AG09309 (cell line): ENCODE data around the gene VDR.

ENCODE experiments used
- DNase-seq: peaks from one replicate; pipeline ENCODE4 v3.0.0-alpha.2; 2010; ENCODE audit warnings: low read depth
- H3K4me3 ChIP-seq: 2 replicates; pipeline ENCODE4 v1.5.1; 2011; ENCODE audit warnings: mild to moderate bottlenecking, low read depth, low read length, moderate library complexity; ENCODE audit not compliant: control insufficient read depth
- TF ChIP-seq, protein P1 (sequence below): IDR thresholded peaks from 2 replicates; pipeline ENCODE4 v1.5.1; 2011; ENCODE audit warnings: mild to moderate bottlenecking, low read depth, low read length, inconsistent platforms; ENCODE audit not compliant: insufficient read depth, control insufficient read depth; ENCODE audit errors: missing control alignments

VDR gene

DNA sequence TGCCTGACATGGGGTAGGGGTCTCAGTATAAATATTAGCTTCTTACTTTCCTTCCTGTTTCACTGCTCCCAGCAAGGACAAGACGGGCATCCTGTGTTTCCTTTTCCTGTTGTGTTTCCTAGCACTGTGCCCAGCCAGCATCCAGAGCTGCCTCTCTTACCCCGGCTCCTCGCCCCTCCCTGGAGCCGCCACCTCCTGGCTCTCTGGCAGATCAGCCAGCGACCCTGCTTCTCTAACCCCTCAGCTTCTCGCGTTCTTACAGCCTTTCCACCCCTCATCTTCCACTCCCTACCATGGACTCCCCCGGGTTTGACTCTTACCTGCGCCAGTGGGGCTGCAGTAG lies 102.9 kb downstream of the VDR start:
- TF ChIP-seq, protein P1, sequence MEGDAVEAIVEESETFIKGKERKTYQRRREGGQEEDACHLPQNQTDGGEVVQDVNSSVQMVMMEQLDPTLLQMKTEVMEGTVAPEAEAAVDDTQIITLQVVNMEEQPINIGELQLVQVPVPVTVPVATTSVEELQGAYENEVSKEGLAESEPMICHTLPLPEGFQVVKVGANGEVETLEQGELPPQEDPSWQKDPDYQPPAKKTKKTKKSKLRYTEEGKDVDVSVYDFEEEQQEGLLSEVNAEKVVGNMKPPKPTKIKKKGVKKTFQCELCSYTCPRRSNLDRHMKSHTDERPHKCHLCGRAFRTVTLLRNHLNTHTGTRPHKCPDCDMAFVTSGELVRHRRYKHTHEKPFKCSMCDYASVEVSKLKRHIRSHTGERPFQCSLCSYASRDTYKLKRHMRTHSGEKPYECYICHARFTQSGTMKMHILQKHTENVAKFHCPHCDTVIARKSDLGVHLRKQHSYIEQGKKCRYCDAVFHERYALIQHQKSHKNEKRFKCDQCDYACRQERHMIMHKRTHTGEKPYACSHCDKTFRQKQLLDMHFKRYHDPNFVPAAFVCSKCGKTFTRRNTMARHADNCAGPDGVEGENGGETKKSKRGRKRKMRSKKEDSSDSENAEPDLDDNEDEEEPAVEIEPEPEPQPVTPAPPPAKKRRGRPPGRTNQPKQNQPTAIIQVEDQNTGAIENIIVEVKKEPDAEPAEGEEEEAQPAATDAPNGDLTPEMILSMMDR: no peak
- H3K4me3 ChIP-seq: no peak overlapping the region
- DNase-seq: no peak

DNA sequence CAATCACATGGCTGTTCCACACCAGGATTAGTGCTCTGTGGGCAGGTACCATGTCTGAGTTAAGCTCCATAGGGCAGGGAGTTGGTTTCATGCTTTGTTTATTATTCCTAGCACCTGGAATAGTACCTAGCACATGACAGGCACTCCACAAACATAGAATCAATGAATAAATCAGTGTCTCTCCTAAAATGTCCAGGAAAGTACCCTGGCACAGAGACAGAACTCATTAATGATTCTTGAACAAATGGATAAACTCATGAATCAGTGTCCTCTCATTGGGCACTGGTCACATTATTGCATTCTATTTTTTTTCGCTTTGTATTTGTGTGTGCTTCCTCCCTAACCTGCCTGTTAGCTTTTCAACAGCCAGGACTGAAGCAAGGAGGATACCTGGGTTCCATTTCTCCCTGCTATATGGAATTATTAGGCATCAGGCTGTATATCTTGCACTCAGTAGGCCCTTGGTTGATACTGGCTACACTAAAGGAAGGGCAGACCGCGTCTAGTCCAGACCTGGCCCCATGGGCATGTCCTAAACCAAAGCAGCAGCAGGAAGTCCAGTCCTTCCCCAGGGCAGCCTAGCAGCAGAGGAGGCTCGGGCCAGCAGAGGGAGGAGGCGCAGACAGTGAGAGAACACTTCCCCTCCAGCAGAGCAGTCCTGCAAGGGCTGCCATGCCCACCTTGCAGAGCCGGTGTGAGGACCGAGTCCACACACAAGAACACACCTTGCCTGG lies 103.5 kb downstream of the VDR start:
- H3K4me3 ChIP-seq: no peak overlapping the region
- DNase-seq: no peak
- TF ChIP-seq, protein P1: peak; percentile 20

DNA sequence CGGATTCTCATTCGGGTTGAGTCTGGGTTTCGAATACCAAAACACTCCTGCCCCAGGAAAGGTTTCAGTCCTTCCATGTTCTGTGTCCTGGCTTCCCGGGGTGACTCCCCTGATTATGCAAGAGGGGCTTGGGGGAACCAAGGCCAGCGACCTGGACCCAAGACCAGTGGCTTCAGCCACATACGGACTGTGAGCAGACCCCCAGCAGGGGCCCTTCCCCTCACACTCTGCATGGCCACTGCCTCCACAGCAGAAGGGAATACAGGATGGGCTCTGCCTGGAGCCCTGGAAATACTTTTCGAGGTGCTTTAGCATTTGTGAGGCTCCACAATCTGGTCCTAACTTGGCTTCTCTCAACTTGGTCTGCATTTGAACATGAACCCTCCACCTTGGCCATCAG lies 104.2 kb downstream of the VDR start:
- DNase-seq: no peak
- H3K4me3 ChIP-seq: no peak overlapping the region
- TF ChIP-seq, protein P1: no peak

DNA sequence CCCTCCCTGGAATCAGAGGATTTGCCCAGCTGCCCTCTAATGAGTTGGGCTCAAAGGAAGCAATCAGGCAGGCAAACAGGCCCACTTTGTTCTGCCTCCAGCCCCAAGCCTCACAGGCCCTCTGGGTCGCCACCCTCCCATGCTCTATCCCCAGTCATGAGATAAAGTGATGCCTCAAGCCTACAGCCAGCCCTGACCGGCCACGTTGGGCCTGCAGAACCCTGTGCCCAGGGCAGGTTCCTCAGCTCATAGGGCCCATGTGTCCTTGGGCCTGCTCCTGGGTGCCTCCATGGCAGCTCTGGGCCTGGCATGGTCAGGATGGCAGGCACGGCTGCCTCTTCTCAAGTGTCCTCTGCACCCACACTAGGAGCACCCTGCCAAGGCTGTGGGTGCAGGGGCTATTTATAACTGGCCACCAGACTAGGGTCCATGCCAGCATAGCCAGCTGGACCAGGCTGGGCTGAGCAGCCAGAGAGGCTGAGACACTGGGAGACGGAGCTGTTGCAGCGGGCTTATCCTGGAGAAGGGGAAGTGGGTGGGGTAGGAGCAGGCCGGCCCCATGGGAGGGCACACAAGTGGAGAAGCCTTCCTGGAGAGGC lies 105.3 kb downstream of the VDR start:
- no peak for DNase-seq
- no peak overlapping the region for H3K4me3 ChIP-seq
- TF ChIP-seq, protein P1: no peak

DNA sequence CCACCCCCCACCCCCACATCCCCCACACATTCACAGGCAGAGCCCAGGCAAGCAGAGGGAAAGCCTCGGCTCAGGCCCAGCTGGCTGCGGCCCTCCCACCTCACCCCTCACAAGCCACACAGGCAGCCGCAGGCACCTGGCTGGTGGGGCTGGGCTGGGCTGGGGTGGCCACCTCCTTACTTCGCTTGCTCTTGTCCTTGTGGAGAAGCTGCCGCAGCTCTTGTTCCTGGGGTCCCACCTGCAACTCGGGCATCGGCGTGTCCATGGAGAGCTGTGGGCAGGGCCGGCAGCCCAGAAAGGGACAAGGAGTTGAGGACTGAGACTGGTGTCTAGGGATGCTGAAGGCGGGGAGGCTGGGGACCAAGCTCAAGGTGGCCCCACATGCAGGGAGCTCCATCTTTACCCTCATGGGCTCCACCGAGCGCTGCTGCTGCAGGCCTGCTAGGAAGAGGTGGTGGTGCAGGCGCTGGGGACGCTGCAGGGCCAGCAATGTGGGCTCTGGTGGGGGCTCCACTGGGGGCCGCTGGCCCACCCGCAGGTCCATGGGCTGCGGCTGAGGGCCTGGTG lies 106.3 kb downstream of the VDR start:
- no peak overlapping the region for H3K4me3 ChIP-seq
- TF ChIP-seq, protein P1: no peak
- DNase-seq: no peak

DNA sequence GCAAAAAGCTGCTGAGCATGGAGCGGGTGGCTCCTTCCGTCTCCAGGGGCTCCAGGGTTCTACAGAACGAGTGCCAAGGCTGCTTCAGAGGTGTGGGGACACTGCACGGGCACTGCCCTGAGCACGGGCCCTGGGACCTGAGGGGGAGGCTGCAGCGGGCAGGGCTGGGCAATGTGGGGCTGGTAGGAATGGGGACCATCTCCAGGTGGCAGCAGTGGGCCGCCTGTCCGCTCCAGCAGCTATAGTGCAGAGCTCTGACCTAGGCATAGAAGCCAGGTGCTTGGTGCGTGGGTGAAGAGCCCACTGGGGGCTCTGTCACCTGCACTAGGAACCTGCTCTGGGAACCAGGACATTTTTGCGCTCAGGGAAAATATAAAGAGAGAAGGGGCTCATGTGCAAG lies 107.4 kb downstream of the VDR start:
- TF ChIP-seq, protein P1: peak; percentile 34
- DNase-seq: no peak
- no peak overlapping the region for H3K4me3 ChIP-seq
